Measurements from ENCODE around the gene GSDMA. TPM values are rescaled to one million over a fixed set of nuclear protein-coding genes. Genes with fewer than 3 reads are reported as not detected.

The GSDMA gene
- total RNA-seq, 4 donors from 2014 or later = not detected

- peaks cover 10 to 13% of the 10 kb centered on the region in 2 donors for H3K36me3 ChIP-seq
- WGBS, 2 donors = 88 to 90% methylated on average over 8 of the region's 8 CpGs
- H3K27me3 ChIP-seq = no peaks in the 10 kb centered on the region
- intact Hi-C loops (cut with DNase I) = no loop called here
- H3K4me3 ChIP-seq (replicated peaks in 1 of 3) = no peak overlapping the region
- peak overlapping the region; percentile 44 to 90 (median 87) for H3K27ac ChIP-seq
- TF ChIP-seq, protein P1, sequence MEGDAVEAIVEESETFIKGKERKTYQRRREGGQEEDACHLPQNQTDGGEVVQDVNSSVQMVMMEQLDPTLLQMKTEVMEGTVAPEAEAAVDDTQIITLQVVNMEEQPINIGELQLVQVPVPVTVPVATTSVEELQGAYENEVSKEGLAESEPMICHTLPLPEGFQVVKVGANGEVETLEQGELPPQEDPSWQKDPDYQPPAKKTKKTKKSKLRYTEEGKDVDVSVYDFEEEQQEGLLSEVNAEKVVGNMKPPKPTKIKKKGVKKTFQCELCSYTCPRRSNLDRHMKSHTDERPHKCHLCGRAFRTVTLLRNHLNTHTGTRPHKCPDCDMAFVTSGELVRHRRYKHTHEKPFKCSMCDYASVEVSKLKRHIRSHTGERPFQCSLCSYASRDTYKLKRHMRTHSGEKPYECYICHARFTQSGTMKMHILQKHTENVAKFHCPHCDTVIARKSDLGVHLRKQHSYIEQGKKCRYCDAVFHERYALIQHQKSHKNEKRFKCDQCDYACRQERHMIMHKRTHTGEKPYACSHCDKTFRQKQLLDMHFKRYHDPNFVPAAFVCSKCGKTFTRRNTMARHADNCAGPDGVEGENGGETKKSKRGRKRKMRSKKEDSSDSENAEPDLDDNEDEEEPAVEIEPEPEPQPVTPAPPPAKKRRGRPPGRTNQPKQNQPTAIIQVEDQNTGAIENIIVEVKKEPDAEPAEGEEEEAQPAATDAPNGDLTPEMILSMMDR (IDR thresholded peaks at IDR 0.05) = no peak
- TF ChIP-seq POLR2A (IDR thresholded peaks at IDR 0.05) = no peak
- H3K4me1 ChIP-seq = peaks cover 61 to 70% of the 10 kb centered on the region in 2 donors
- H3K9me3 ChIP-seq = no peaks in the 10 kb centered on the region
- DNase-seq = no peak
These were observed 62.1 kb downstream of the GSDMA start for GRCh38 chr17:40024901-40025300.

DNA sequence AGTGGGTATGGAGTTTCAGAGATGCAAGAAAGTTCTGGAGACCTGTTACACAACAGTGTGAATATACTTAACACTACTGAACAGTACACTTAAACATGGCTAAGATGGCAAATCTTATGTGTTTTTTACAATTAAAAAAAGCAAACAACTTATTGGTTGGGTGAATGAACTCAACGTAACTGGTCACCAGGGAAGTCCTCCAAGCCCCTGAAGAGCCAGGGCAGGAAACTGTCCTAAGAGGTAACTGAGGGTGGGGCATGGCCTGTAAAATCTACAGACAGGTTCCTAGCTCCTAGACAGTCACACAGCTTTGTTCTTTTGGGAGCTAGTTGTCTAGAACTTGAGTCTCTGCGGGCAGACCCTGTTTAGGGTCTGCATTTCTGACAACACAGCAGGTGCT lies 62.8 kb downstream of the GSDMA start:
- no peaks in the 10 kb centered on the region for H3K9me3 ChIP-seq
- TF ChIP-seq, protein P1 (IDR thresholded peaks at IDR 0.05) = no peak
- TF ChIP-seq POLR2A (IDR thresholded peaks at IDR 0.05) = no peak
- peaks cover 10 to 13% of the 10 kb centered on the region in 2 donors for H3K36me3 ChIP-seq
- H3K27ac ChIP-seq = peak overlapping the region; percentile 44 to 90 (median 87)
- no peaks in the 10 kb centered on the region for H3K27me3 ChIP-seq
- intact Hi-C loops (cut with DNase I) = no loop called here
- H3K4me1 ChIP-seq = peaks cover 60 to 68% of the 10 kb centered on the region in 2 donors
- DNase-seq = peak; percentile 52 to 55
- no peak overlapping the region for H3K4me3 ChIP-seq (replicated peaks in 1 of 3)
- 21 to 40% methylated on average over 2 of the region's 2 CpGs for WGBS, 2 donors

GRCh38 chr17:40025991-40026815 lies 63.4 kb downstream of the GSDMA start:
- peaks cover 15 to 20% of the 10 kb centered on the region in 2 donors for H3K36me3 ChIP-seq
- 32 to 42% methylated on average over 19 to 21 of the region's 22 CpGs for WGBS, 2 donors
- no peaks in the 10 kb centered on the region for H3K9me3 ChIP-seq
- H3K27ac ChIP-seq = peak overlapping the region; percentile 84 to 90 (median 87)
- DNase-seq = peak; percentile 96
- intact Hi-C loops (cut with DNase I) = no loop called here
- peaks cover 54 to 62% of the 10 kb centered on the region in 2 donors for H3K4me1 ChIP-seq
- no peaks in the 10 kb centered on the region for H3K27me3 ChIP-seq
- TF ChIP-seq, protein P1 (IDR thresholded peaks at IDR 0.05) = no peak
- TF ChIP-seq POLR2A (IDR thresholded peaks at IDR 0.05) = peak in 1 of 2 donors; percentile 25
- H3K4me3 ChIP-seq (replicated peaks in 1 of 3) = no peak overlapping the region

- TF ChIP-seq, protein P1 (IDR thresholded peaks at IDR 0.05) = peak; percentile 84 to 95 (median 90)
- TF ChIP-seq POLR2A (IDR thresholded peaks at IDR 0.05) = no peak
- 24 to 33% methylated on average over 12 to 28 of the region's 33 CpGs for whole genome bisulfite sequencing, 2 donors
- intact Hi-C loops (cut with DNase I) = no loop called here
- peaks cover 22 to 27% of the 10 kb centered on the region in 2 donors for H3K36me3 ChIP-seq
- no peaks in the 10 kb centered on the region for H3K9me3 ChIP-seq
- peaks cover 48 to 60% of the 10 kb centered on the region in 2 donors for H3K4me1 ChIP-seq
- H3K27me3 ChIP-seq = no peaks in the 10 kb centered on the region
- no peak overlapping the region for H3K4me3 ChIP-seq (replicated peaks in 1 of 3)
- H3K27ac ChIP-seq = peak overlapping the region; percentile 84 to 90 (median 87)
- peak; percentile 85 to 90 for DNase-seq
These were observed 64.2 kb downstream of the GSDMA start for GRCh38 chr17:40026816-40027613.

Small RNA genes lying within 50 kb of the gene (microRNA-seq; reads per million reads assigned to microRNA genes)
- not detected for gene MIR6884

Small RNA genes lying within 50 kb of the gene (small RNA-seq; reads per million reads assigned to genes)
- 1,006 reads per million, percentile 99 among the genes with 10 or more reads in this experiment for gene SNORD124

Other genes with a start within 250 kb of the GSDMA start
- gene MIEN1, start 232.5 kb upstream of the GSDMA start, total RNA-seq = 100 to 1,000 TPM in 1 of 4 donors, 10 to 100 TPM in 3; 39.8 to 134 (median 70.3) TPM
- 10 to 100 TPM in 1 of 4 donors, 1 to 10 TPM in 3; 7.1 to 14.0 (median 8.7) TPM for gene GRB7, start 225.1 kb upstream of the GSDMA start, total RNA-seq
- gene IKZF3, start 98.7 kb upstream of the GSDMA start, total RNA-seq = 1 to 10 TPM; 1.8 to 2.8 (median 2.6) TPM
- gene ZPBP2, start 94.8 kb upstream of the GSDMA start, total RNA-seq = under 1 TPM in 1 of 4 donors, not detected in 3; 0.40 TPM
- gene GSDMB, start 44.4 kb upstream of the GSDMA start, total RNA-seq = 10 to 100 TPM in 1 of 4 donors, 1 to 10 TPM in 3; 7.7 to 13.2 (median 8.3) TPM
- gene ORMDL3, start 35.4 kb upstream of the GSDMA start, total RNA-seq = 100 to 1,000 TPM in 2 of 4 donors, 10 to 100 TPM in 2; 81.4 to 125 (median 99.0) TPM
- not detected for gene LRRC3C, start 35.3 kb upstream of the GSDMA start, total RNA-seq
- gene PSMD3, start 17.8 kb downstream of the GSDMA start, total RNA-seq = 100 to 1,000 TPM in 1 of 4 donors, 10 to 100 TPM in 3; 65.0 to 100 (median 98.8) TPM
- not detected for gene CSF3, start 52.4 kb downstream of the GSDMA start, total RNA-seq
- 10 to 100 TPM; 37.1 to 68.4 (median 56.6) TPM for gene MED24, start 91.4 kb downstream of the GSDMA start, total RNA-seq
- 10 to 100 TPM; 34.0 to 52.9 (median 44.8) TPM for gene THRA, start 100.0 kb downstream of the GSDMA start, total RNA-seq
- 1 to 10 TPM; 3.4 to 9.9 (median 5.1) TPM for gene NR1D1, start 137.6 kb downstream of the GSDMA start, total RNA-seq
- 100 to 1,000 TPM in 1 of 4 donors, 10 to 100 TPM in 3; 69.9 to 101 (median 80.4) TPM for gene MSL1, start 159.0 kb downstream of the GSDMA start, total RNA-seq
- gene CASC3, start 177.5 kb downstream of the GSDMA start, total RNA-seq = 100 to 1,000 TPM in 1 of 4 donors, 10 to 100 TPM in 3; 88.2 to 103 (median 95.5) TPM
- gene RAPGEFL1, start 214.5 kb downstream of the GSDMA start, total RNA-seq = 1 to 10 TPM; 1.3 to 5.2 (median 4.1) TPM